Gastrocnemius medialis (tissue), 4 donors: ENCODE measurements around the gene FSIP1.

Source experiments
- CTCF ChIP-seq, 5 experiments: fragments of 450-650 bp in 3 of 5; fragments of 200-600 bp in 2 of 5; sonication (generic) in 2 of 5; IDR thresholded peaks in 4 of 5; conservative IDR thresholded peaks in 1 of 5; 1 replicate in 4 of 5; 2 replicates in 1 of 5; pipeline ENCODE4 v1.5.1; 2016 to 2019; ENCODE audit warnings: antibody characterized with exemption in 5 of 5, mild to moderate bottlenecking in 3 of 5, moderate library complexity in 3 of 5
- POLR2A ChIP-seq, 2 donors: fragments of 450-650 bp; IDR thresholded peaks; one replicate each; pipeline ENCODE4 v1.6.1; 2017; ENCODE audit warnings: antibody characterized with exemption in 2 of 2, mild to moderate bottlenecking in 2 of 2, moderate library complexity in 2 of 2

DNA sequence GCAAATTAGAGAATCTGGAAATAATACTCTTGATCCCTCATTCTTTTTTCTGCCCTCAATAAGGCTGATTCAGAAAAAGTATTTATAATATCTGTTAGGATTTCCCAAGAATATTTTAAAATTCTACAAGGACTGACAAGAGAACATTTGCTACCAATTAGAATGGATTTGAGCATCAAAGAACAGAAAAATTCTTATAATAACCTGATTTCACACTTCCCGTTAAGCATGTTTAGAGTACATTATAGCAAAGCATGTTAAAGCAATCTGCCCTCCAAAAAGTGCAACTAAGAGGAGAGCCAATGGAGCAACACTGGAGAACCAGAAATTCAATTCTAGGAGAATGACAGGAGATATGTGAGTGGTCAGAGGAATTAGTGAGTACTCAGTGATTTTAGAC lies 144.6 kb downstream of the FSIP1 start:
- TF ChIP-seq CTCF (IDR thresholded peaks at IDR 0.05 in 4 of 5, conservative IDR thresholded peaks at IDR 0.05 in 1 of 5) (no peak), POLR2A (IDR thresholded peaks at IDR 0.05) (no peak)
